Activated CD4-positive, alpha-beta T cell treated with anti-CD3 and anti-CD28 coated beads, Interleukin-2, amount 50 U/mL, for 1 hour (primary cell): ENCODE data around the gene UBLCP1.
A peak's percentile ranks its signal among the peaks of the same experiment; 100 is the strongest.

Experiments
- DNase-seq: peaks from one replicate; pipeline ENCODE4 v3.0.0-alpha.2; 2020

The UBLCP1 gene

DNA sequence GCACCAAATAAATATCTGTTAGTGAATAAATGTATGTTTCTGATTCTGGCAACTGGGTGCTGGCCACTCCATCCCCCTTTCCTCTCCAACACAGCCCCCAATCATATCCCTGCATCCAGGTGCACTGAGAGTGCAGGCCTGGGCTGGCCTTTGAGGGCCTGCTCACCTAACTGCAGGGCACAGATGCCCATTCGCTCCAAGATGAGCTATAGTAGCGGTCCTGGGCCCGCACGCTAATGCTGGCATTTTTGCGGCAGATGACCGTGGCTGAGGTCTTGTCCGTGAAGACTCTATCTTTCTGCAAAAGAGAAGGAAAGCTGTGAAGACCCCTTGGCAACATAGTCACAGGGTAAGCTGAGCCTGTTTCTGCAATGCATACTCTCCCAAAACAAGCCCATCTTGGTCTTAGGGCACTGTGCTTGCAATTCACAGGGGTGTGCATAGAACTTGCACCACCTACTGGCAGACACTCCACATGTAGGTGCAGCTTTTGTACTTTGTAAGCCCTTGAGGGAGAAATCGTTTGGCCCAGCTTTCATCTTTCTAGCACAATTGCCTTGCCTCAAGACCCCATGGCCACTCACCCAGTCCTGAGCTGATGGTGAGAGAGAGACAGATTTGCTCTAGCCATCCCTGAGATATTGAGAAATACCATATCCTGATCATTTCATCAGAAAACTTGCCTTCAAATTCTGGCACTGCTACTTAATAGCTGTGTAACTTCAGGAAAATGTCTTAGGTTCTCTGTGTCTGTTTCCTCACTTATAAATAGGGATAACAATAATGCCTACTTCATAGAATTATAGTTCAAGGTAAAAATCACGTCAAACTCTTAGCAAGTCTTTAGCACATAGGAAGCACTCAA is 53.7 kb downstream of the UBLCP1 start:
- DNase-seq = peak; percentile 40

DNA sequence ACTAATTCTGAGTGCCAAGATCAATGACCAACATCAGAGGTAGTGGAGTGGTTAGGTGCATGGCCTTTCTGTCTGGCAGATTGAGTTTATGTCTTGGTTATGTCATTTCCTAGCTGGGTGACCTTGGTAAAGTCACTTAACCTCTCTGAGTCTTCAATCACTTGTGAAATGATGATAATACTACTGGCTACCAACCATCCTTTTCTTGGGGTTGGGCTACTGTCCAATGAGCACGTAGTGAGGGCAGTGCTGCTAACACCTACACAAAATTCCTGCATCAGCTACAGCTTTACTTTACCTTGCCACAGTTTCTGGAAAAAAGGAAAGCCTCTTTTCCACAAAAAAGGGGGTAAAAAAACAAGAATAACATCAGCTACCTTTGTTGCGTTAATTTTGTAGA is 54.8 kb downstream of the UBLCP1 start:
- DNase-seq = no peak

DNA sequence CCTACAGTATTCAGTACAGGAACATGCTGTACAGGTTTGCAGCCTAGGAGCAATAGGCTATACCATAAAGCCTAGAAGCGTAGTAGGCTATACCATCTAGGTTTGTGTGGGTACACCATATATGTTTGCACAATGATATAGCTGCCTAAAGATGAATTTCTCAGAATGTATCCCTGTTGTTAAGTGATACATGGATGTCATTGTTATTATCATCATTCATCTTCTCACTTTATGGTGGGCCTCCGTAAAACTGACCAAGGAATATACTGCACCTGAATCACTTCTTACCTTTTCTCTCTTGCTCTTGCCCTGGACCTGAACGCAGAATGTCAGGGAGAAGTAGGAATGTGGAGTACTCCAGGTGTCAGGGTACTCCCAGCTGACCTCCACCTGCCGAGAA is 55.4 kb downstream of the UBLCP1 start:
- no peak for DNase-seq

DNA sequence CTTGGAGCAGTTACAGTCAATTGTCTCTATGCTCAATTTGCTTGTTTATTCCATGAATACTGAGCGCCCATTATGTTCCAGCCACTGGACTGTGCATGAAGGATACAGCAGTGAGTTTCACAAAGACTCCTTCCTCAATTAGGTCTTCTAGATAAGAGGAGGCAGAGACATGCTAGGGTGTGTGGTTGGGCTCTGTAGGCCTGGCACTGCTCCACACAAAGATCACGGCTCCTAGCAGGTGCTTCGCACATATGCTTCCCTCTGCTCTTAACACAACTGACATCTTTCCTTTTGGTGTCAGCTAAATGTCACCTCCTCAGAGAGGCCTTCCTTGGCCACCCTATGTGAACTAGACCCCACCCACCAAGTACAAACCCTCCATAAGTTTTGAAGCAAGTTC is 56.3 kb downstream of the UBLCP1 start:
- no peak for DNase-seq

DNA sequence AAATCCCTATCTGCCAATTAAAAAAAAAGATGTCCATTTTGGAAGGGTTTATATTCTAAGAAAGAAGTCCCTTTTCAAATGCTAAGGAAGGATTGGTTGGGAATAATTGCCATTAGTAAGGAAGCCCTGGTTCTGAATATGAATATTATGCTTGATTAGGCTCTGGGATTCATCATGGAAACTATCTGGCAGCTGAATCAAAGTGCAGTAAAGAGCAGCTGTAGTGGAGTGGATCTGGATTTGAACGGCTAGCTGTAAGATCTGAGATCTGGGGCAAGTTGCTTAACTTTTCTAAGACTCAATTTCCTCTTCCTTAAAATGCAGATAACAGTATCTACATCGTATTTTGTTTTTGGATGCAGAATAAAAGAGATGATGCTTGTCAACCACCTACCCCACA is 56.7 kb downstream of the UBLCP1 start:
- DNase-seq = no peak

DNA sequence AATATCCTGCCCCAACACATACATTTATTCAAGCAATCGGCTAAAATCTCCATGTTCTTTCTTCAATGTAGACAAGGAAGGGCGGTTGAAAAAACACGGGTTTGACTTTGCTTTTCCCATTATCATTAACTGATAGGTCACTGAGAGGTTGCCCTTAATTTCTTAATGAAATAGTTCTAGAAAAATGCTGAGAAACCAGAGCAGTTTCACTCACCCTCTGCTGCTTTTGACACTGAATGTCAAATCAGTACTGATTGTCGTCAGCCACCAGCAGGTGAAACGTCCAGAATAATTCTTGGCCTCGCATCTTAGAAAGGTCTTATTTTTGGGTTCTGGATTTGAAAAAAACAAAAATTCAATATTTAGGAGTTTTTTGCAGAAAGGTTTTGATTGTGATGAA is 59.1 kb downstream of the UBLCP1 start:
- DNase-seq = no peak

DNA sequence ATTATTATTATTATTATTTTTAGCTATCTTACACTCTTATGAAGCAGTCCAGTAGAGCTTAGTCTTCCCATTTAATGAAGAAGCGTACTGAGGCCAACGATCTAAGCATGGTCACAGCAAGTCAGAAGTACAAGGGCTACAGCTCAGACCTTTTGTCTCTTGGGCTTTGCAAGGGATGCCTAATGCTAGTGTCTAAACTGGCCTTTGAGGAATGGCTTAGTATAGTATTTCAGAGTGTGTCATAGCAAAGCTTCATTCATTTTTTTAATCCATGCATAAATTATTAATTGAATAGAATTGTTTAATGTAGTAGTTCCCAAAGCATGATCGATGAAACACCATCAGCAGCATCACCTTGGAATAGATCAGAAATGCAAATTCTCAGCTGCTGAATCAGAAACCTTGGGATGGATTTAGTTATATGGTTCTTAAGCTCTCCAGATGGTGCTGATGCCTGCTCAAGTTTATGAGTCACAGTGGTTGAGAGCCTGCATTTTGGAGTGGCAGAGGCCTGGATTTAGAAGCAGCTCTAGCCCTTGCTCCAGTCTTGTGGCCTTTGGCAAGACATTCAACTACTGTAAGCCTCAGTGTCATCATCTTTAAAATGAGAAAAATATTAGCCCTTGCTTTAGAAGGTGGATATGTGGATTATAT is 61.1 kb downstream of the UBLCP1 start:
- no peak for DNase-seq

DNA sequence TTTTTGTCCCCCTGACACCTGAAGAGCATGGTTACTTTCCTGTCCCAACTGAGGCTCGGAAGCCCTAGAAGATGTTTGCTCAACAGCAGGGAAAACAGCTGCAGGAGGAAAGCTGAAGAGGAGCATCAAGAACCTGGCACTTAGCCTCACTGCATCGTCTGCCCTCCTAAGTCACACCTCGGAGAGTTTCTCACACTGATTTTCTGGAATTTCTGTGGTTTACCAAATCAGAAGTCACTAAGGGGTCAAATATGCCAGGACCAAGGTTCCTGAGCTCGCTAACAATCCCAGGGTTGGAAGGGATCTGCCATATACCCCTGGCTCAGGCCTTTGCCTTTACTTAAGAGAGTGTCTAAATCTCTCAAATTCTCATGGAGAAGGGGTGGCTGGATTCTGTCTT is 61.9 kb downstream of the UBLCP1 start:
- DNase-seq = no peak

DNA sequence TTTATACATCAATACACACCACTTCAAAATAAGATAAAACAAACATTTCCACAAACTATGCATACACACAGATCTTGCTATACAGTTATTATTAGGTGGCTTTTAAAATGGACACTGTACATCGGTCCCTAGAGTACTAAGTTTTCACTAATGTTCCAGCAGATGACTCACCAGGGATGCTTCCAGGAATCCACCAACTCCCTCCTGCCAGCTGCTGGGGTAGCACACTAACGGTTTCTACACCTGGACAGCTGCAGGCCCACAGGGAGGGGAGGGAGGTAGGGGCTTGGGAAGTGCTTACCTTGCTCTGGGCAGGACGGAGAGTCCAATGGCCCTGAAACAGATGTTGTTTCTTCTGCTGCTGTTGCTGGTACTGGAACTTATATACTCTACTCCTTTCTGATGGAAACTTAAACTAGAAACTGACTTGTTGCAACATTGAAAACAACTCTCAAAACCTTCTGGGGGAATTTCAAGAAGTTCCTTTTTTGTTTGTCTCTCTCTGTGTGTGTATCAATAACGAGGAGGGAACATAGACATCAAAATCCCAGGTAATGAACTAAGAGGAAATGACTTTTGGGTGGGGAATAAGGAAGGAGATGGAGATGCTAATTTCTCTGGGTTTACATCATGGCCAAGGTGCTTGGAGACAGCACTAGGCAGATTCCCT is 67.2 kb downstream of the UBLCP1 start, which contains the start of gene IL12B:
Gene IL12B, minus strand, starts transcription at position 357 of the 670 bp plus-strand sequence. CDS start 3,705 bp downstream, outside the sequence.
- no peak for DNase-seq

DNA sequence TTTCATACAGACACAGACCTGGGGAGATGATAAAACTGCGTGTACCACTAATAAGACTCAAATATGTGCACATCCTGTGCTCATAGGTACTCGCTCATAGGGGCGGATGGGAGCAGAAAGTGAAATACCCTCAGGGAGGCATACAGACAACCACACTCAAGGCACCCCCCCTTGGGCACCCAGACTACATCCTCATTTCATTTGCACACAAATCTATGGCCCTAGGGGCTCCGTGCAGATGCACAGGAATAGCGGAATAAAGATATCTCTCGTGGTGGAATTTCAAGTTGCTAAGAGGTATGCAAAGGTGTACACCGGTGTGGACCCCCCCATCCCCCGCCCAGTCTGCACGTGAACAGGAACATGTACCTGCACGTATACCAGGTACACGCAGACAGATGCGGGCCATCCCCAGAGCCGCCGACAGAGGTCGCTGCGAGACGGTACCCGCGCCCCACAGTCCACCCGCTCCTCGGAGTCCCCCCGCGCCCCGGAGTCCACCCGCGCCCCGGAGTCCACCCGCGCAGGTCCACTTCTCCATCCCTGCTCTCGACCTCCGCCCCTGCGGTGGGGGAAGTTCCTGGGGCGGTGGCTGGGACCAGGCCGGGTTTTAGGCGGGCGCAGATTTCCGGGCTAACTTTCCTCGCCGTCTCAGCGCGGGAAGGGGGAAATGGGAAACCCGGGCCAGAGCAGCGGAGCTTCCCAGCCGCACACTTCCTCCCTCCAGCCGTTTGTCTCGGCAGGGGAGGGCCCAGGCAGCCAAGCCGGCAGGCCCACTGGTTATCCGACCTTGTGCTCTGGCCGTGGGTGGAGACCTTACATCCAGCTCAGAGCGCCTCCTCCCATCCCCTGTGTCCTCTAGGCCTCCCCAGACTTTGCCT is 68.2 kb downstream of the UBLCP1 start:
- DNase-seq = peak; percentile 78

DNA sequence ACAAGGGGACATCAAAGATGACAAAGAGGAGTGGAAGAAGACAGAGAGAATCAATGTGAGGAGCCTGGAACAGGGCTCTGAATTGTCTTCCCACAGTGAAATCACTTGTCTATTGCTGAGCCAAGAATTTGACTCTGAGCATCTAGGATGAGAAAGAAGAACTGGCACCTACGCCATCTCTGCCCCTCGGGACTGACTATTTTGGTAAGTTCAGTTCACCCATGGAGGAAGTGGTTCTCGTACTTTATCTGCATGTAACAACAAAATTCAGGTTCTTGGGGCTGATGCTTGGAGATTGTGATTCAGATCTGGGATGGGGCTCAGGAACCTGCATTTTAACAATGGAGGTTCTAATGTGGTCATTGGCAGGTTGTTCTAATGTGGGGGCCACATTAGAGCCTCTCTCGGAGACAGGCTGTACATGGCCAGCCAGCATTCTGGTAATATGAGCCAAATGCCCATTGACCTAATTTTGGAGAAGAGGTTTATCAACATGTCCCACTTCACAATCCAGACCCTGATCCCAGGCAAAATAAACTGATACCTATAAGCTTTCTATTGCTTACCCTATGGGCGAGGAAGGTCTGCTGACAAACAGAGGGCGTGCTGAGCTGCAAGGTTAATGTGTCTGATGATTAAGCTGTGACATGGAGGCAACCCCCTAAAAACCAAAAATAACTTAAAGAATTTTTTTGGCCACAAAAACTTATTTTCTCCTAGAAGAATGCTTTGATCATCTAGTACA is 69.9 kb downstream of the UBLCP1 start:
- DNase-seq = no peak

DNA sequence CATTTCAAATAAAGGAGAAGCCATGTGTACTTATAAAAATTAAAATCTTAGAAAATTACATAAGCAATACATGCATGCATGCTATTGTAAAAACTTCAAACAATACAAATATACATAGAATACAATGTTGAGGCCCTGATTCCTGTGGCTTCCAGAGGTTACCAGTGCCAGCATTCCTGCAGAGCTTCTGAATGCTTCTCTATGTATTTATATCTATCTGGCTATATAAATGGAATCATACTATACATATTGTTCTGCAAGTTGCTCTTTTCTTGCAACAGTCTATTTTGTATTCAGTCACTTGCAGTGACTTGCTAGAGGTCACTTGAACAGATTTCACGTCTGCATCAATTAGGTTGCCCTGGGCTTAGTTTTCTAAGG is 70.4 kb downstream of the UBLCP1 start:
- no peak for DNase-seq
